HCT116 (cell line): ENCODE results near the gene RNU1-2. TPM values are rescaled to one million over a fixed set of nuclear protein-coding genes. Genes with fewer than 3 reads are reported as not detected.
"Not testable (repeated sequence)": the region's sequence is repeated elsewhere in the genome, so short reads cannot be mapped to it uniquely, and the experiment has no call there.

Experiments used
- ATAC-seq: fragments of 200-7000 bp; cut with Tn5 transposase; 2 replicates; pipeline ENCODE4 v1.9.1; 2020; ENCODE audit warnings: mild to moderate bottlenecking, moderate library complexity
- BruUV-seq: library from RNA; stranded (reverse); fragments of 400-500 nt; replicated peaks from 2 replicates; lab custom pipeline; 2021; lab: Mats Ljungman, UMichigan
- CTCF ChIA-PET: fragments of 300-600 bp; sonication (Branson Sonifier 250); formaldehyde crosslinking; loops from one replicate; lab custom pipeline; 2021; ENCODE audit warnings: antibody characterized with exemption; lab: Charles Lee
- POLR2A ChIA-PET: fragments of 300-600, 350-600 bp; sonication (Branson Sonifier 250); formaldehyde crosslinking; loops from one replicate; lab custom pipeline; 2021; ENCODE audit warnings: antibody characterized with exemption; lab: Charles Lee
- RAD21 ChIA-PET, 2 experiments: fragments of 300-600 bp; sonication (Branson Sonifier 250); formaldehyde crosslinking; loops; one replicate each; lab custom pipeline; 2023; ENCODE audit warnings: low total read pairs in 2 of 2; ENCODE audit not compliant: uncharacterized antibody in 2 of 2, unreplicated experiment in 2 of 2, low non-redundant PET in 1 of 2; lab: Charles Lee
- DNase-seq: peaks from one replicate; pipeline ENCODE4 v3.0.0-alpha.2; 2010; ENCODE audit warnings: low read depth, low spot score
- H2AFZ ChIP-seq: fragments of 200-600 bp; shearing (Covaris generic), sonication (generic); 2 replicates; pipeline ENCODE4 v1.6.1; 2017; ENCODE audit warnings: low read depth, mixed run types, mixed read lengths, antibody characterized with exemption, low read length; ENCODE audit not compliant: poor library complexity, severe bottlenecking
- H3K27ac ChIP-seq: 2 replicates; pipeline ENCODE4 v1.5.1; 2012; ENCODE audit warnings: low read depth, low read length
- H3K27me3 ChIP-seq: fragments of 200-600 bp; sonication (generic); 2 replicates; pipeline ENCODE4 v1.6.1; 2016; ENCODE audit warnings: mixed run types, low read length, mixed read lengths; ENCODE audit not compliant: insufficient read depth
- H3K36me3 ChIP-seq, 2 experiments: fragments of 200-500 bp in 1 of 2; fragments of 200-600 bp in 1 of 2; sonication (Bioruptor generic) in 1 of 2; sonication (generic) in 1 of 2; 2 replicates each; pipeline versions ENCODE4 v1.5.1 to v1.6.1; 2014 to 2016; ENCODE audit warnings: low read length in 2 of 2, inconsistent platforms in 1 of 2, mixed read lengths in 1 of 2, mixed run types in 1 of 2; ENCODE audit not compliant: insufficient read depth in 2 of 2, control insufficient read depth in 1 of 2
- H3K4me1 ChIP-seq, 2 experiments: fragments of 200-600 bp in 1 of 2; sonication (generic) in 1 of 2; 2 replicates each; pipeline versions ENCODE4 v1.5.1 to v1.6.1; 2012 to 2017; ENCODE audit warnings: low read length in 2 of 2, inconsistent platforms in 1 of 2, mild to moderate bottlenecking in 1 of 2, mixed read lengths in 1 of 2, mixed run types in 1 of 2, moderate library complexity in 1 of 2; ENCODE audit not compliant: insufficient read depth in 2 of 2, control insufficient read depth in 1 of 2
- H3K4me2 ChIP-seq: fragments of 200-600 bp; sonication (generic); 2 replicates; pipeline ENCODE4 v1.6.1; 2017; ENCODE audit warnings: mixed run types, low read length, mixed read lengths
- H3K4me3 ChIP-seq, 2 experiments: fragments of 200-600 bp in 1 of 2; sonication (generic) in 1 of 2; replicated peaks in 1 of 2; 2 replicates each; pipeline ENCODE4 v1.5.1; 2011 to 2016; ENCODE audit warnings: low read length in 2 of 2, control low read depth in 1 of 2, low read depth in 1 of 2, mild to moderate bottlenecking in 1 of 2, mixed read lengths in 1 of 2, mixed run types in 1 of 2
- H3K79me2 ChIP-seq: fragments of 200-600 bp; sonication (generic); 2 replicates; pipeline ENCODE4 v1.6.1; 2017; ENCODE audit warnings: mild to moderate bottlenecking, mixed run types, low read length, moderate library complexity, mixed read lengths; ENCODE audit not compliant: insufficient read depth
- H3K9ac ChIP-seq: fragments of 200-600 bp; sonication (generic); 2 replicates; pipeline ENCODE4 v1.6.1; 2016; ENCODE audit warnings: low read length, mixed read lengths
- H3K9me2 ChIP-seq: fragments of 200-600 bp; sonication (generic), shearing (Covaris generic); 2 replicates; pipeline ENCODE4 v1.6.1; 2017; ENCODE audit warnings: mixed run types, mild to moderate bottlenecking, moderate library complexity; ENCODE audit not compliant: insufficient read depth
- H3K9me3 ChIP-seq, 2 experiments: fragments of 200-500 bp in 1 of 2; fragments of 200-600 bp in 1 of 2; sonication (Bioruptor generic) in 1 of 2; sonication (generic) in 1 of 2; 2 replicates each; pipeline ENCODE4 v1.6.1; 2014 to 2017; ENCODE audit warnings: low read length in 2 of 2, mixed read lengths in 2 of 2, inconsistent platforms in 1 of 2, low read depth in 1 of 2, mild to moderate bottlenecking in 1 of 2, mixed run types in 1 of 2, moderate library complexity in 1 of 2; ENCODE audit not compliant: control insufficient read depth in 1 of 2, insufficient read depth in 1 of 2
- H4K20me1 ChIP-seq: fragments of 200-600 bp; sonication (generic), shearing (Covaris generic); 2 replicates; pipeline ENCODE4 v1.6.1; 2017; ENCODE audit warnings: mixed run types, mild to moderate bottlenecking, moderate library complexity; ENCODE audit not compliant: insufficient read depth
- CBX3 ChIP-seq: IDR thresholded peaks from 2 replicates; pipeline ENCODE4 v1.6.1; 2012; ENCODE audit warnings: low read depth
- CTCF ChIP-seq, 3 experiments: fragments of 200-600 bp in 1 of 3; sonication (generic) in 1 of 3; IDR thresholded peaks in 2 of 3; conservative IDR thresholded peaks in 1 of 3; 2 replicates each; pipeline ENCODE4 v1.5.1; 2012 to 2017; ENCODE audit warnings: low read depth in 2 of 3, low read length in 2 of 3, antibody characterized with exemption in 1 of 3, borderline replicate concordance in 1 of 3, control low read depth in 1 of 3, mild to moderate bottlenecking in 1 of 3, mixed read lengths in 1 of 3, mixed run types in 1 of 3, moderate library complexity in 1 of 3; ENCODE audit not compliant: insufficient read depth in 1 of 3
- FOSL1 ChIP-seq: IDR thresholded peaks from 2 replicates; pipeline ENCODE4 v1.6.1; 2012; ENCODE audit warnings: low read depth
- MAX ChIP-seq: IDR thresholded peaks from 2 replicates; pipeline ENCODE4 v1.6.1; 2012
- SRF ChIP-seq: IDR thresholded peaks from 2 replicates; pipeline ENCODE4 v1.6.1; 2012; ENCODE audit warnings: low read depth
- intact Hi-C: fragments of 100-400 bp; cut with micrococcal nuclease; formaldehyde crosslinking; loops from 2 replicates; pipeline ENCODE4 v1.10.0; 2022
- total RNA-seq: library from RNA; stranded (reverse); gene quantifications from one replicate; pipeline ENCODE4 v1.2.1, GENCODE V29; 2021; ENCODE audit not compliant: unreplicated experiment

The RNU1-2 gene
- total RNA-seq, 1 experiment from 2014 or later, result 1,685 TPM

GRCh38 chr1:16918936-16919665 lies 23.3 kb downstream of the RNU1-2 start:
- POLR2A ChIA-PET, result interaction anchor here (1.2 to 2.7 kb wide), 2 partner anchors 12 to 14 kb away, joined by 3 to 8 read pairs; no protein-coding TSS in a partner anchor
- CTCF ChIA-PET, DNase-seq, intact Hi-C loops, H3K27ac ChIP-seq, BruUV-seq, H3K4me2 ChIP-seq, H3K9ac ChIP-seq, ATAC-seq, H4K20me1 ChIP-seq, H3K9me2 ChIP-seq, H3K4me3 ChIP-seq, H3K27me3 ChIP-seq, H2AFZ ChIP-seq, H3K79me2 ChIP-seq, H3K36me3 ChIP-seq, H3K9me3 ChIP-seq, RAD21 ChIA-PET: not testable (repeated sequence)
- peaks cover 9 to 31% of the 10 kb centered on the region in 2 experiments for H3K4me1 ChIP-seq

GRCh38 chr1:16920951-16921350 lies 25.2 kb downstream of the RNU1-2 start:
- TF ChIP-seq CBX3 (no peak), SRF (no peak), CTCF (IDR thresholded peaks at IDR 0.05 in 2 of 3, conservative IDR thresholded peaks at IDR 0.05 in 1 of 3; ENCODE audit: borderline replicate concordance in 1 of 3, insufficient read depth in 1 of 3, low read depth in 2 of 3, low read length in 2 of 3) (no peak), MAX (no peak), FOSL1 (no peak)
- H3K27me3 ChIP-seq, result no peaks in the 10 kb centered on the region
- CTCF ChIA-PET, result no interaction called here
- RAD21 ChIA-PET, result no interaction called here
- H2AFZ ChIP-seq, result no peak overlapping the region
- no peak for ATAC-seq
- H3K9me2 ChIP-seq, result no peaks in the 10 kb centered on the region
- BruUV-seq, result no TSS peak
- DNase-seq, result no peak
- intact Hi-C loops, result no loop called here
- H3K9me3 ChIP-seq, result no peaks in the 10 kb centered on the region
- no peak overlapping the region for H3K27ac ChIP-seq
- H3K4me3 ChIP-seq, result no peak overlapping the region
- no peak overlapping the region for H3K9ac ChIP-seq
- no peaks in the 10 kb centered on the region for H3K79me2 ChIP-seq
- H3K4me1 ChIP-seq, result peaks cover 6 to 19% of the 10 kb centered on the region in 2 experiments
- no peaks in the 10 kb centered on the region for H4K20me1 ChIP-seq
- 0 out of 4 replicates have a peak, but pooled peaks cover 0 to 3% of the 10 kb centered on the region in 2 experiments for H3K36me3 ChIP-seq
- no peak overlapping the region; the same call in 1 of the 2 replicates for H3K4me2 ChIP-seq
- POLR2A ChIA-PET, result interaction anchor here (2.7 kb wide), 1 partner anchor 16 kb away, joined by 8 read pairs; no protein-coding TSS in a partner anchor
